OCI-LY3 (cell line): ENCODE data around the gene SCYL2.

Experiments
- H2AFZ ChIP-seq: fragments of 200-600, 300-600 bp; shearing (Covaris generic); 2 replicates; pipeline ENCODE4 v1.6.0; 2014; ENCODE audit warnings: antibody characterized with exemption, low read depth, low read length
- H3K27ac ChIP-seq: fragments of 200-600, 300-600 bp; sonication (generic); 2 replicates; pipeline ENCODE4 v1.5.1; 2014; ENCODE audit warnings: mild to moderate bottlenecking, low read length, moderate library complexity, mixed read lengths
- H3K27me3 ChIP-seq: fragments of 200-600, 300-600 bp; sonication (generic); 2 replicates; pipeline ENCODE4 v1.6.1; 2014; ENCODE audit warnings: low read depth, low read length, mixed read lengths
- H3K36me3 ChIP-seq: fragments of 200-600, 300-600 bp; sonication (generic); replicated peaks from 2 replicates; pipeline ENCODE3; 2014; ENCODE audit warnings: low read depth, low read length, mixed read lengths
- H3K4me1 ChIP-seq: fragments of 300-600, 200-600 bp; sonication (generic); 2 replicates; pipeline ENCODE4 v1.6.1; 2014; ENCODE audit warnings: low read length, mixed read lengths
- H3K4me2 ChIP-seq: fragments of 200-600, 300-600 bp; sonication (generic); 2 replicates; pipeline ENCODE4 v1.6.1; 2014; ENCODE audit warnings: low read length, mixed read lengths
- H3K4me3 ChIP-seq: fragments of 300-600, 200-600 bp; sonication (generic); 2 replicates; pipeline ENCODE4 v1.5.1; 2014; ENCODE audit warnings: antibody characterized with exemption, mild to moderate bottlenecking, low read length, moderate library complexity
- H3K79me2 ChIP-seq: fragments of 300-600, 200-600 bp; shearing (Covaris generic); 2 replicates; pipeline ENCODE4 v1.6.1; 2014; ENCODE audit warnings: mild to moderate bottlenecking, low read length, mixed read lengths
- H3K9ac ChIP-seq: fragments of 300-600, 200-600 bp; shearing (Covaris generic); 2 replicates; pipeline ENCODE4 v1.6.0; 2014; ENCODE audit warnings: mild to moderate bottlenecking, low read length, moderate library complexity
- H3K9me3 ChIP-seq: fragments of 200-600, 300-600 bp; shearing (Covaris generic); 2 replicates; pipeline ENCODE4 v1.6.1; 2014; ENCODE audit warnings: low read length, mixed read lengths; ENCODE audit not compliant: insufficient read depth
- H4K20me1 ChIP-seq: fragments of 200-600, 300-600 bp; sonication (generic); 2 replicates; pipeline ENCODE4 v1.6.1; 2016; ENCODE audit warnings: low read length, mixed read lengths; ENCODE audit not compliant: insufficient read depth
- EZH2phosphoT487 ChIP-seq: fragments of 200-600 bp; shearing (Covaris generic); IDR thresholded peaks from 2 replicates; pipeline ENCODE4 v1.6.1; 2018; ENCODE audit warnings: antibody characterized with exemption, mixed run types, low read depth
- TF ChIP-seq, protein P1 (sequence below): fragments of 200-600, 300-600 bp; sonication (generic); IDR thresholded peaks from 2 replicates; pipeline ENCODE4 v1.5.1; 2014; ENCODE audit warnings: antibody characterized with exemption, low read length, low read depth

The SCYL2 gene

DNA sequence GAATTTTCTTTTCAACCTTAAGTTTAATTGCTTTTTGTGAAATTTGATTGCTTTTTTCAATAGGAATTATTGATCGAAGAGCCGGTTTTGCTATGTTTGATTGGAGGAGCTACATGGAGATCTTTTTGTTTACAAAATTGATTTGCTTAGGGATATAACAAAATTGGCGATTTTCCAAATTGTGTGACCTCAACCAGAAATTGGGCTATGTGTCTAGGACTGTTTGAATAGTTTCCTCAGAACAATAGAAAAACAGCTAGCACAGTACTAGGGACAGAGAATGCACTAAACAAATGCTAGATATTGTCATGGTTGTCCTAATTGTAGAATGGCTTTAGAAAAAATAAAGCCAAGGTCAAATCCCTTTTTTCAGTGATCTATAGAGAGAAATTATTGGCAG lies 92.3 kb downstream of the SCYL2 start:
- Histone ChIP-seq H2AFZ (no peak overlapping the region), H3K4me3 (no peak overlapping the region), H3K4me2 (no peak overlapping the region), H3K27ac (no peak overlapping the region), H3K9ac (no peak overlapping the region), H3K9me3 (no peaks in the 10 kb centered on the region), H3K36me3 (no peaks in the 10 kb centered on the region), H3K27me3 (peaks cover 12% of the 10 kb centered on the region; the same call in 1 of the 2 replicates), H3K79me2 (no peaks in the 10 kb centered on the region), H3K4me1 (peaks cover 5% of the 10 kb centered on the region; the same call in 1 of the 2 replicates), H4K20me1 (no peaks in the 10 kb centered on the region)
- no peak for TF ChIP-seq EZH2phosphoT487
- TF ChIP-seq, protein P1, sequence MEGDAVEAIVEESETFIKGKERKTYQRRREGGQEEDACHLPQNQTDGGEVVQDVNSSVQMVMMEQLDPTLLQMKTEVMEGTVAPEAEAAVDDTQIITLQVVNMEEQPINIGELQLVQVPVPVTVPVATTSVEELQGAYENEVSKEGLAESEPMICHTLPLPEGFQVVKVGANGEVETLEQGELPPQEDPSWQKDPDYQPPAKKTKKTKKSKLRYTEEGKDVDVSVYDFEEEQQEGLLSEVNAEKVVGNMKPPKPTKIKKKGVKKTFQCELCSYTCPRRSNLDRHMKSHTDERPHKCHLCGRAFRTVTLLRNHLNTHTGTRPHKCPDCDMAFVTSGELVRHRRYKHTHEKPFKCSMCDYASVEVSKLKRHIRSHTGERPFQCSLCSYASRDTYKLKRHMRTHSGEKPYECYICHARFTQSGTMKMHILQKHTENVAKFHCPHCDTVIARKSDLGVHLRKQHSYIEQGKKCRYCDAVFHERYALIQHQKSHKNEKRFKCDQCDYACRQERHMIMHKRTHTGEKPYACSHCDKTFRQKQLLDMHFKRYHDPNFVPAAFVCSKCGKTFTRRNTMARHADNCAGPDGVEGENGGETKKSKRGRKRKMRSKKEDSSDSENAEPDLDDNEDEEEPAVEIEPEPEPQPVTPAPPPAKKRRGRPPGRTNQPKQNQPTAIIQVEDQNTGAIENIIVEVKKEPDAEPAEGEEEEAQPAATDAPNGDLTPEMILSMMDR = no peak

DNA sequence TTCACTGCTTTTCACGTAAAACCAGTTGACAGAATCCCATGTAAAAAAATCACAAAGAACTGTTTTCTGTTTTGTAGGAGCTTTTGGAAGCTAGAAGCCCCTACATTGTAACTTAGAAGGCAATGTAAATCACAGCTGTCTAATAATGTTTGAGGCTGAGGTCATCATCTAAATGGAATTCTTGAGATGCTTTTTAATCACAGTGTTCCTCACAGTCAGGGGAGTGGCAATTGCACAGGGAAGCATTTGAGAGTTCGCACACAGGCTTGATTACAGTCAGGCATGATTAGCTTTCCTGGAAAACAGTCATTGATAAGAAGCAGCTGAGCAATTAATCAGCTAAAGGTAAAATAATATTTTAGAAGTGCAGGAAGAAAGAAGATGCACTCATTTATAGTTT lies 92.8 kb downstream of the SCYL2 start:
- H3K79me2 ChIP-seq = no peaks in the 10 kb centered on the region
- no peaks in the 10 kb centered on the region for H3K9me3 ChIP-seq
- H3K4me1 ChIP-seq = peaks cover 5% of the 10 kb centered on the region; the same call in 1 of the 2 replicates
- H3K9ac ChIP-seq = no peak overlapping the region
- H3K27me3 ChIP-seq = peaks cover 17% of the 10 kb centered on the region; the same call in 1 of the 2 replicates
- H2AFZ ChIP-seq = no peak overlapping the region
- TF ChIP-seq EZH2phosphoT487 = no peak
- TF ChIP-seq, protein P1 = no peak
- no peak overlapping the region for H3K4me3 ChIP-seq
- no peaks in the 10 kb centered on the region for H3K36me3 ChIP-seq
- no peak overlapping the region for H3K4me2 ChIP-seq
- H4K20me1 ChIP-seq = no peaks in the 10 kb centered on the region
- no peak overlapping the region for H3K27ac ChIP-seq

DNA sequence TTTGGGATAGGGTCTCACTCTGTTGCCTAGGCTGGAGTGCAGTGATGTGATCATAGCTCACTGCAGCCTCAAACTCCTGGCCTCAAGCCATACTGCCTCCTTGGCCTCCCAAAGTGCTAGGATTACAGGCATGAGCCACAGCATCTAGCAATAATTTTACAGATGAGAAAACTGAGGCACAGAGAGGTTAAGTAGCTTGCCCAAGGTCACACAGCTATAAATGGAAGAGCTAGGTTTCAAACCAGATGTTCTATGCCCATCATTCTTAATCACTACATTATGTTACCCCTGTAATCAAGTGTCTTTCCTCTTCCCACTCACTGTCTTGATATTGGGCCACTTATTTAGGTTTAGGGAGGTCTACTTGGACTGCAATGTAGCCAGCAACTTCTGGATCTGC lies 93.5 kb downstream of the SCYL2 start:
- H3K79me2 ChIP-seq = no peaks in the 10 kb centered on the region
- H3K4me3 ChIP-seq = no peak overlapping the region
- no peak for TF ChIP-seq EZH2phosphoT487
- TF ChIP-seq, protein P1 = no peak
- no peak overlapping the region for H3K27ac ChIP-seq
- no peak overlapping the region for H3K9ac ChIP-seq
- H4K20me1 ChIP-seq = no peaks in the 10 kb centered on the region
- no peak overlapping the region for H2AFZ ChIP-seq
- H3K36me3 ChIP-seq = no peaks in the 10 kb centered on the region
- peaks cover 5% of the 10 kb centered on the region; the same call in 1 of the 2 replicates for H3K4me1 ChIP-seq
- peaks cover 17% of the 10 kb centered on the region; the same call in 1 of the 2 replicates for H3K27me3 ChIP-seq
- no peak overlapping the region for H3K4me2 ChIP-seq
- no peaks in the 10 kb centered on the region for H3K9me3 ChIP-seq

DNA sequence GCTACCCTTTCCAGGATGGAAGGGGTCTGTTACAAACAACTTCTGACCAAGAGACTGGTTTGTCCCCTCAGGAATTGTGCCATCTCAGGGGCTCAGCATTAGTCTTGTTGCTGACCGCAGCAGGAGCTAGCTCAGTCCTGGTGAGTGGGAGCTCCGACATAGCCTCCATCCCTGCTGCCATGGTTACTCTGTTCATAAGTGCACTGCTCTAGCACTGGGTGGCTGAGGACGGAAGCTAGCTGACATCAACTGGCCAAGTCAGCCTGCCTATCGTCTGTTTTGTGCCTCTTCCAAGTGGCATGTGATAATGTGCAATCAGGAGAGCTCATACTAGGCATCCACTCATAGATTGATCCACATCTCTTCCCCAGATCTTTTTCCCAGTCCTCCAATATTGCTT lies 97.3 kb downstream of the SCYL2 start:
- H3K4me2 ChIP-seq = no peak overlapping the region
- no peaks in the 10 kb centered on the region for H4K20me1 ChIP-seq

More for the DNA sequence above, 97.3 kb downstream of the SCYL2 start:
- Histone ChIP-seq H3K9me3 (no peaks in the 10 kb centered on the region), H2AFZ (no peak overlapping the region), H3K79me2 (no peaks in the 10 kb centered on the region), H3K9ac (no peak overlapping the region), H3K27ac (no peak overlapping the region), H3K4me1 (no peaks in the 10 kb centered on the region), H3K36me3 (no peaks in the 10 kb centered on the region), H3K4me3 (no peak overlapping the region), H3K27me3 (peaks cover 17% of the 10 kb centered on the region; the same call in 1 of the 2 replicates)
- TF ChIP-seq EZH2phosphoT487 = no peak
- TF ChIP-seq, protein P1 = no peak
